Myocyte (in vitro differentiated cells): Measurements from ENCODE around the gene UBE2G1. TPM values are rescaled to one million over a fixed set of nuclear protein-coding genes. Genes with fewer than 3 reads are reported as not detected.

Experiments
- DNase-seq: peaks from one replicate; pipeline ENCODE4 v3.0.0-alpha.2; 2012; ENCODE audit warnings: low read depth
- total RNA-seq: library from RNA; depleted of rRNA; stranded (reverse); fragments of >200 nt; gene quantifications from 2 replicates; pipeline ENCODE4 v1.2.3, GENCODE V29; 2014

UBE2G1 gene
- total RNA-seq, 1 donor from 2014 or later, result 75.0 TPM

- peak; percentile 81 for DNase-seq
These were observed 25.4 kb downstream of the UBE2G1 start for GRCh38 chr17:4340914-4341615.

GRCh38 chr17:4334776-4335584 lies 31.5 kb downstream of the UBE2G1 start:
- no peak for DNase-seq

- no peak for DNase-seq
These were observed 32.1 kb downstream of the UBE2G1 start for GRCh38 chr17:4334332-4334731.

GRCh38 chr17:4333041-4333440 lies 33.4 kb downstream of the UBE2G1 start:
- no peak for DNase-seq

GRCh38 chr17:4332296-4332970 lies 34.0 kb downstream of the UBE2G1 start:
- DNase-seq, result no peak

- no peak for DNase-seq
These were observed 34.9 kb downstream of the UBE2G1 start for GRCh38 chr17:4331614-4332013.

GRCh38 chr17:4329838-4330237 lies 36.6 kb downstream of the UBE2G1 start:
- DNase-seq, result peak; percentile 63

GRCh38 chr17:4327606-4328005 lies 38.9 kb downstream of the UBE2G1 start:
- peak; percentile 91 for DNase-seq

- DNase-seq, result no peak
These were observed 39.9 kb downstream of the UBE2G1 start for GRCh38 chr17:4326608-4327007.

- no peak for DNase-seq
These were observed 40.4 kb downstream of the UBE2G1 start for GRCh38 chr17:4326112-4326511.

GRCh38 chr17:4324463-4324862 lies 42.0 kb downstream of the UBE2G1 start:
- DNase-seq, result no peak

GRCh38 chr17:4319221-4319620 lies 47.3 kb downstream of the UBE2G1 start:
- DNase-seq, result no peak

- DNase-seq, result no peak
These were observed 47.9 kb downstream of the UBE2G1 start for GRCh38 chr17:4318596-4318995.

GRCh38 chr17:4318186-4318585 lies 48.3 kb downstream of the UBE2G1 start:
- no peak for DNase-seq

GRCh38 chr17:4317610-4318009 lies 48.9 kb downstream of the UBE2G1 start:
- no peak for DNase-seq

- DNase-seq, result no peak
These were observed 49.8 kb downstream of the UBE2G1 start for GRCh38 chr17:4316648-4317047.

GRCh38 chr17:4314618-4315017 lies 51.9 kb downstream of the UBE2G1 start:
- no peak for DNase-seq

- DNase-seq, result no peak
These were observed 52.3 kb downstream of the UBE2G1 start for GRCh38 chr17:4314179-4314578.

GRCh38 chr17:4313221-4314114 lies 53.0 kb downstream of the UBE2G1 start:
- DNase-seq, result no peak

GRCh38 chr17:4310354-4311060 lies 56.0 kb downstream of the UBE2G1 start:
- peak; percentile 33 for DNase-seq
